ENCODE measurements around the gene GGNBP2. TPM values are rescaled to one million over a fixed set of nuclear protein-coding genes. Genes with fewer than 3 reads are reported as not detected.

The GGNBP2 gene
- total and polyA plus RNA-seq, 2 donors, result 55.5 to 119 TPM

DNA sequence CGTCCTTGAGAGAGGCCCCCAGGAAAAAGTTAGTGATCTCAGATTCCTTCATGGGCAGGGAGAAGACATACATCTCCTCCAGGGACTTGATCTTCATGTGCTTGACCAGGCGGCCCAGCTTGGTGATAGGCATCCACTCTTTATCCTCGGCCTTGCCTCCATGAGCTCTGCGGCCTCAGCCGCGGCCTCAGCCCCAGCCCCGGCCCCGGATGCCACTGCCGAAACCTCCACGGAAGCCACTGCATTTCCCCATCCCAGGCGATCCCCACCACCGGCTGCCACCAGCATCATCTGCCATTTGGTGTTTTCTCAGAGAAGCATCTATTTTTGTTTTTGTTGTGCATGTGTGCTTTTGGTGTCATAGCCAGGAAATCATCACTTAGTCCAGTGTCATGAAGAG lies 30.3 kb downstream of the GGNBP2 start:
- DNase-seq (ENCODE audit: low read depth in 6 of 9, low spot score in 9 of 9), result no peak
- no peaks in the 10 kb centered on the region for H3K4me1 ChIP-seq (ENCODE audit: control insufficient read depth in 2 of 2, insufficient read depth in 2 of 2, low read length in 2 of 2)
- H3K27me3 ChIP-seq (ENCODE audit: control insufficient read depth in 2 of 2, insufficient read depth in 1 of 2, low read length in 1 of 2), result no peaks in the 10 kb centered on the region
- H3K36me3 ChIP-seq (ENCODE audit: control insufficient read depth in 2 of 2, insufficient read depth in 2 of 2, low read length in 1 of 2), result peaks cover 50 to 62% of the 10 kb centered on the region in 2 donors
- no peak overlapping the region for H3K4me3 ChIP-seq (ENCODE audit: low read length in 2 of 2)
- WGBS, result 98% methylated on average over 12 of the region's 12 CpGs
- no peaks in the 10 kb centered on the region for H3K9me3 ChIP-seq (ENCODE audit: control insufficient read depth in 2 of 2, insufficient read depth in 1 of 2, low read length in 1 of 2)
- no peak overlapping the region for H3K27ac ChIP-seq (ENCODE audit: low read depth in 1 of 2, low read length in 1 of 2)

DNA sequence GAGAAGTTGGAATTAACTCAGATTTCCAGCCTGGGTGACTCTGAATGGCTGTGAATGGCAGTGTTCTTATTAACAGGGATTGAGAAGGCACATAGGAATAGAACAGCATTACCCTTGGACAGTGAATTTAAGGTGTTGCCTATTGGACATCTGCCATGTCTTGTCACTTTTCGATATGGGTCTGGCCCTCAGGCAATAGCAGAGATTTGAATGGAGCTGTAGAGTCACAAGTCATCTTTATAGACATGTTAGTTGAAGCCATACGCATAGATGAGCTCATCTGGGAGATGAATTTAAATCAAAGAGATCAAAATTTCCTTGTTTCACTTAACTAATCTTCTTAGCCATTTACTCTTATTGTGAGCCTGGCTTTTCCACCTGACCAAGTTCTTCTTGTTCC lies 32.1 kb downstream of the GGNBP2 start:
- 96% methylated on average over 2 of the region's 2 CpGs for WGBS
- Histone ChIP-seq H3K27ac (ENCODE audit: low read depth in 1 of 2, low read length in 1 of 2) (no peak overlapping the region), H3K4me1 (ENCODE audit: control insufficient read depth in 2 of 2, insufficient read depth in 2 of 2, low read length in 2 of 2) (no peaks in the 10 kb centered on the region), H3K4me3 (ENCODE audit: low read length in 2 of 2) (no peak overlapping the region), H3K27me3 (ENCODE audit: control insufficient read depth in 2 of 2, insufficient read depth in 1 of 2, low read length in 1 of 2) (no peaks in the 10 kb centered on the region), H3K36me3 (ENCODE audit: control insufficient read depth in 2 of 2, insufficient read depth in 2 of 2, low read length in 1 of 2) (peaks cover 44 to 65% of the 10 kb centered on the region in 2 donors), H3K9me3 (ENCODE audit: control insufficient read depth in 2 of 2, insufficient read depth in 1 of 2, low read length in 1 of 2) (no peaks in the 10 kb centered on the region)
- no peak for DNase-seq (ENCODE audit: low read depth in 6 of 9, low spot score in 9 of 9)

DNA sequence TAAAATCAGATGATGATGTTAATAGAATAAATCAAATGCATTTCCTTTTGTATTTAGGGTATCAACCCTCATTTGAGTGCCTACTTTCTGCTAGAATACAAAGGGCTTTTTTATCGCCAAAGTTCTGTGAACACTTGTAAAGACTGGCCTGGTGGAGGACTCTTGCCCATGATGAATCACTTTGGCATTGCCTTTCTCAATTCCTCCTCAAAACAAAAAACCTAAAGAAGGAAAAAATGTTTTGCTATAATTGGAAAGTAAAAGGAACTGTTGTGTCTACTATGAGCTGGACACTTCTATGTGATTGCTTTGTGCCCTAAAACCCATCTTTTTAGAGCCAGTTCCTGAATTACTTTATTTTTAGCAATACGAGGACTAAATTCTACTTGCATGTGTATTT lies 34.0 kb downstream of the GGNBP2 start:
- no peak overlapping the region for H3K4me3 ChIP-seq (ENCODE audit: low read length in 2 of 2)
- H3K27me3 ChIP-seq (ENCODE audit: control insufficient read depth in 2 of 2, insufficient read depth in 1 of 2, low read length in 1 of 2), result no peaks in the 10 kb centered on the region
- DNase-seq (ENCODE audit: low read depth in 6 of 9, low spot score in 9 of 9), result no peak
- no peaks in the 10 kb centered on the region for H3K9me3 ChIP-seq (ENCODE audit: control insufficient read depth in 2 of 2, insufficient read depth in 1 of 2, low read length in 1 of 2)
- H3K4me1 ChIP-seq (ENCODE audit: control insufficient read depth in 2 of 2, insufficient read depth in 2 of 2, low read length in 2 of 2), result no peaks in the 10 kb centered on the region
- no peak overlapping the region for H3K27ac ChIP-seq (ENCODE audit: low read depth in 1 of 2, low read length in 1 of 2)
- peaks cover 43 to 64% of the 10 kb centered on the region in 2 donors for H3K36me3 ChIP-seq (ENCODE audit: control insufficient read depth in 2 of 2, insufficient read depth in 2 of 2, low read length in 1 of 2)
- 97% methylated on average over 2 of the region's 2 CpGs for WGBS

DNA sequence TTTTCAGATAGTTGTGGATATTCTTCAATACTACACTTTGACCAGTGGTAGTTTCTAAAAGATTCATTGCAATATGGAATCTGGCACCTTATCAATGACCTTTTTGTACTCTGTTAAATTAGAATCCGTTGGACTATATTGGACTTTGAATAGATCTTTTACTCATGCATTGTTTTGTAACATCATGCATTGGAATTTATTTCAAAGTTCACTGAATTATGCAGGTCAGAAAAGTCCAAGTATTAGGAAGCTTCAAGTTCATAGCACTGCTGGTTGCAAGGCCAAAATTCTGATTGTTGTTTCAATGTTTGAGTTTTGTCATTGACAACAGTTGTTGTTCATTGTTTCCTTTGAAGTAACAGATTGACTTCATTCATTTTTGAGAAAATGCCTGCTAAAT lies 39.1 kb downstream of the GGNBP2 start:
- Histone ChIP-seq H3K4me1 (ENCODE audit: control insufficient read depth in 2 of 2, insufficient read depth in 2 of 2, low read length in 2 of 2) (no peaks in the 10 kb centered on the region), H3K27ac (ENCODE audit: low read depth in 1 of 2, low read length in 1 of 2) (no peak overlapping the region), H3K27me3 (ENCODE audit: control insufficient read depth in 2 of 2, insufficient read depth in 1 of 2, low read length in 1 of 2) (no peaks in the 10 kb centered on the region), H3K36me3 (ENCODE audit: control insufficient read depth in 2 of 2, insufficient read depth in 2 of 2, low read length in 1 of 2) (peaks cover 51 to 85% of the 10 kb centered on the region in 2 donors), H3K4me3 (ENCODE audit: low read length in 2 of 2) (no peak overlapping the region), H3K9me3 (ENCODE audit: control insufficient read depth in 2 of 2, insufficient read depth in 1 of 2, low read length in 1 of 2) (no peaks in the 10 kb centered on the region)
- DNase-seq (ENCODE audit: low read depth in 6 of 9, low spot score in 9 of 9), result no peak
- WGBS, result 97% methylated on average over 1 of the region's 1 CpG

DNA sequence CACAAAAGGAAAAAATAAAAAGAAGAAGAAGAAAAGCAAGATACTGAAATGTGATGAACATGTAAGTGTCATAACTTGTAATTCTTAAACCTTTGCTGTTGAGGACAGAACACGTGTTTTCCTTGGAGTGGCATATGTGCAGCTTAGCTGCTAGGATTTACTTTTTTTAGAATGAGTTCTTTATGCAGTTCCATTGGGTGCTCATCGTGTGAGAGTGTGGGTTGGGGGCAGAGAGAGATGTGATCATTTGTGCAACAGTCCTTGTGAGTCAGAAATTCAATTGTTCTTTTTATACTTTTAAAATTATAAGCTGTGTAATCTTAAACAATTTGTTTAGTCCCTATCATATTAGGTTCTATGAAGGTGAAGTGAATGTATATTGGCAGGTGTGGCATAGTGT lies 41.4 kb downstream of the GGNBP2 start:
- Histone ChIP-seq H3K4me3 (ENCODE audit: low read length in 2 of 2) (no peak overlapping the region), H3K9me3 (ENCODE audit: control insufficient read depth in 2 of 2, insufficient read depth in 1 of 2, low read length in 1 of 2) (no peaks in the 10 kb centered on the region), H3K27me3 (ENCODE audit: control insufficient read depth in 2 of 2, insufficient read depth in 1 of 2, low read length in 1 of 2) (no peaks in the 10 kb centered on the region), H3K27ac (ENCODE audit: low read depth in 1 of 2, low read length in 1 of 2) (no peak overlapping the region), H3K36me3 (ENCODE audit: control insufficient read depth in 2 of 2, insufficient read depth in 2 of 2, low read length in 1 of 2) (peaks cover 34 to 80% of the 10 kb centered on the region in 2 donors), H3K4me1 (ENCODE audit: control insufficient read depth in 2 of 2, insufficient read depth in 2 of 2, low read length in 2 of 2) (no peaks in the 10 kb centered on the region)
- WGBS, result 98% methylated on average over 2 of the region's 2 CpGs
- DNase-seq (ENCODE audit: low read depth in 6 of 9, low spot score in 9 of 9), result no peak

DNA sequence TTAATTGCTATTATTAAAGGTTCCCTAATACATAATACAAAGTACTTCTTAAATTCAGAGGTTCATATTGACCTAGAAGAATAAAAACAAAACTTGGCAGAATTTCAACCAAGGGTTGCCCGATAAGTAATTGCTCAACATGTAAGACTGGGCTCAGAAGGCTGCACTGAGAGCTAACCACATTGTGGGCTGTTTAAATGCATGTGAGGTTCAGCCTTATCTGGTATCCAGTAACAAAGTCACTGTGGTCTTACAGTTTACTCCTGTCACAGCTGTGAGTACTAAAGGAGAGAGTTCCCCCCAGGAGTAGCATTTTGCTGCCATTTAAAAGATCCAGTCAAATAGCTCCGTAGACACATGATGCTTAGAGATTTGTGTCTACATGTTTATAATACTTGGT lies 45.4 kb downstream of the GGNBP2 start:
- no peak overlapping the region for H3K27ac ChIP-seq (ENCODE audit: low read depth in 1 of 2, low read length in 1 of 2)
- peaks cover 0 to 12% of the 10 kb centered on the region in 2 donors for H3K27me3 ChIP-seq (ENCODE audit: control insufficient read depth in 2 of 2, insufficient read depth in 1 of 2, low read length in 1 of 2)
- H3K4me3 ChIP-seq (ENCODE audit: low read length in 2 of 2), result no peak overlapping the region
- DNase-seq (ENCODE audit: low read depth in 6 of 9, low spot score in 9 of 9), result peak in 1 of 9 donors; percentile 40
- H3K4me1 ChIP-seq (ENCODE audit: control insufficient read depth in 2 of 2, insufficient read depth in 2 of 2, low read length in 2 of 2), result peaks cover 4 to 16% of the 10 kb centered on the region in 2 donors
- no peaks in the 10 kb centered on the region for H3K9me3 ChIP-seq (ENCODE audit: control insufficient read depth in 2 of 2, insufficient read depth in 1 of 2, low read length in 1 of 2)
- peaks cover 14 to 46% of the 10 kb centered on the region in 2 donors for H3K36me3 ChIP-seq (ENCODE audit: control insufficient read depth in 2 of 2, insufficient read depth in 2 of 2, low read length in 1 of 2)
- WGBS, result 53% methylated on average over 2 of the region's 2 CpGs

DNA sequence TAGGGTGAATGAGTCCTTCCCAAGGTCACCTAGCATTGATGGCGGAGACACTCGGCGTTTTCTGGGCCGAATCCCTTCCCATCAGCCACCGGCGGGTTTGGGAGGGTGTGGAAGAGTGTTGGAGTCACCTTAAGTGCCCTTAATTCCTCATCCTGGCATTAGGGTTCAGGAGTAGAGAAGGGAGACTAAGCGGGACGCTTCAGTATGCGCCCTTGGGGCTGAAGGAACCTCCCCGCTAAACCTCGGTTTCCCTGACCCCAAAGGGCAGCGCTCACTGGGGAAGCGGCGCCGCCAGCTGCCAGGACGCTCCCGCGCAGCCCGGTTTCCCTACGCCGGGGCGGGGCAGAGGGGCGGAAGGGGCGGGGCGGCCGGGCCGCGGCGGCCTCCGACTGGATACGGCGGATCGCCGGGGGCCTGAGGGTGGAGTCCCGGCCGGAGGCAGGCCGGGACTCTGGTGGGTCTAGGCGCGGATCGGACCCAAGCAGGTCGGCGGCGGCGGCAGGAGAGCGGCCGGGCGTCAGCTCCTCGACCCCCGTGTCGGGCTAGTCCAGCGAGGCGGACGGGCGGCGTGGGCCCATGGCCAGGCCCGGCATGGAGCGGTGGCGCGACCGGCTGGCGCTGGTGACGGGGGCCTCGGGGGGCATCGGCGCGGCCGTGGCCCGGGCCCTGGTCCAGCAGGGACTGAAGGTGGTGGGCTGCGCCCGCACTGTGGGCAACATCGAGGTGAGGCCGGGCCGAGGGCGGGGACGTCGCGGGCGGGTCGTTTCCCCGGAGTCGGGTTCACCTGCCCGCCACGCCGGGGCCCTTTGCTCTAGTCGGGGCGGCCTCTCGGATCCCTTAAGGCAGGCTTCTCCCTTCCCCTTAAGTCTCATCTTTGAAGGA lies 47.0 kb downstream of the GGNBP2 start, which contains the start of gene DHRS11:
Gene DHRS11 (plus strand): TSS at position 446 of the 882 bp plus-strand sequence. CDS start 131 bp downstream, at position 577.
- peak in 7 of 9 donors; percentile 17 to 77 (median 51) for DNase-seq (ENCODE audit: low read depth in 6 of 9, low spot score in 9 of 9)
- WGBS, result 4% methylated on average over 87 of the region's 87 CpGs
- Histone ChIP-seq H3K27me3 (ENCODE audit: control insufficient read depth in 2 of 2, insufficient read depth in 1 of 2, low read length in 1 of 2) (peaks cover 0 to 12% of the 10 kb centered on the region in 2 donors), H3K36me3 (ENCODE audit: control insufficient read depth in 2 of 2, insufficient read depth in 2 of 2, low read length in 1 of 2) (peaks cover 12 to 32% of the 10 kb centered on the region in 2 donors), H3K4me3 (ENCODE audit: low read length in 2 of 2) (peak within 1 kb of the TSS; percentile 34 to 81), H3K9me3 (ENCODE audit: control insufficient read depth in 2 of 2, insufficient read depth in 1 of 2, low read length in 1 of 2) (no peaks in the 10 kb centered on the region), H3K4me1 (ENCODE audit: control insufficient read depth in 2 of 2, insufficient read depth in 2 of 2, low read length in 2 of 2) (peaks cover 4 to 16% of the 10 kb centered on the region in 2 donors), H3K27ac (ENCODE audit: low read depth in 1 of 2, low read length in 1 of 2) (peak within 1 kb of the TSS in 1 of 2 donors; percentile 31)

DNA sequence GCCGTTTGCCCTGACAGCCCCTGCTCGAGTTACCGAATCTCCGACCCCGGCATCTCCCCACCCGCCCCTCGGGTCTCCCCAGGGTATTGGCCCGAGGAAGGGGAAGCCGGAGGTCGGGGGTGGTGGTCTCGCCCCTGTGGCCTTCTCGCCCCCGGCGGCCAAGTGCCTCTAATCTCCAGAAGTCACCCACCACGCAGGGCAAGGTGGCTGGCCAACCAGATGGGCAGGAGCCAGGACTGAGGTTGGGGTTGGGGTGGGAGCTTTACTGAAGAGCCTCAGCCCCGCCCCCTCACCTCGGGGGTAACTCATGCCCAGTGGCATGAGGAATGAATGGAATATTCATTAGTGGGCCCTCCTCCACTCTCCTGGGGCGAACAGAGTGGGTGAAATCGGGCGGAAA lies 47.6 kb downstream of the GGNBP2 start:
- peaks cover 0 to 12% of the 10 kb centered on the region in 2 donors for H3K27me3 ChIP-seq (ENCODE audit: control insufficient read depth in 2 of 2, insufficient read depth in 1 of 2, low read length in 1 of 2)
- peak in 1 of 9 donors; percentile 11 for DNase-seq (ENCODE audit: low read depth in 6 of 9, low spot score in 9 of 9)
- H3K36me3 ChIP-seq (ENCODE audit: control insufficient read depth in 2 of 2, insufficient read depth in 2 of 2, low read length in 1 of 2), result peaks cover 7 to 26% of the 10 kb centered on the region in 2 donors
- WGBS, result 9% methylated on average over 20 of the region's 20 CpGs
- peaks cover 4 to 16% of the 10 kb centered on the region in 2 donors for H3K4me1 ChIP-seq (ENCODE audit: control insufficient read depth in 2 of 2, insufficient read depth in 2 of 2, low read length in 2 of 2)
- H3K9me3 ChIP-seq (ENCODE audit: control insufficient read depth in 2 of 2, insufficient read depth in 1 of 2, low read length in 1 of 2), result no peaks in the 10 kb centered on the region
- H3K4me3 ChIP-seq (ENCODE audit: low read length in 2 of 2), result peak overlapping the region; percentile 34 to 81
- no peak overlapping the region for H3K27ac ChIP-seq (ENCODE audit: low read depth in 1 of 2, low read length in 1 of 2)

DNA sequence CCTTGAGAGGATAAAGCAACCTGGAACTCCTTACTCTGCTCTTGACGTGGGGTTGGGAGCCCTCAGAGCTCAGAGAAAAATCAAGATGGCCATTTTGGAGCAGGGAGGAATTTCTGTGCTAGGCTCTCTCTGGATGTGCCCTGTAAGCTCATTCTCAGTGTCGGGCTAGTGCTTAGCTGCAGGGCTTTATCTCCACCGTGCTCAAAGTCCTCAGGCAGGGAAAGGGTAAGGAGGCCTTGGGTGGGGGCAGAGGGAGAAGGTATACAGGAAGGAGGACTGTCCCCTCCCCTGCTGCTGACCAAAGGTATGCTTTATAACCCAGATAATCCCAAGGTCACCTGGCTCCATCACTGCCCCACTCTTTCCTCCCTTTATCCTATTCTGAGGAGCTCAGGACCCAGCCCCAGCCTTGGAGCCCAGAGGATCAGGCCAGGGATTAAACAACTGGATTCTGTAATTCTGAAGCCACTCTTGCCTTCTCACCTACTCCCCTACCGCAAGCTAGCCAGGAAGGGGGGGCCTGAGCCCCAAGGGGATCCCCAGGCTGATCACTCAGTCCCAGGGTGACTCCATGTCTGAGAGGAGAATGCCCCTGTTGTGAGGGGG lies 48.1 kb downstream of the GGNBP2 start:
- Histone ChIP-seq H3K4me1 (ENCODE audit: control insufficient read depth in 2 of 2, insufficient read depth in 2 of 2, low read length in 2 of 2) (peaks cover 4 to 16% of the 10 kb centered on the region in 2 donors), H3K4me3 (ENCODE audit: low read length in 2 of 2) (peak overlapping the region in 1 of 2 donors; percentile 34), H3K36me3 (ENCODE audit: control insufficient read depth in 2 of 2, insufficient read depth in 2 of 2, low read length in 1 of 2) (peaks cover 3 to 21% of the 10 kb centered on the region in 2 donors), H3K27ac (ENCODE audit: low read depth in 1 of 2, low read length in 1 of 2) (no peak overlapping the region), H3K27me3 (ENCODE audit: control insufficient read depth in 2 of 2, insufficient read depth in 1 of 2, low read length in 1 of 2) (peaks cover 0 to 12% of the 10 kb centered on the region in 2 donors), H3K9me3 (ENCODE audit: control insufficient read depth in 2 of 2, insufficient read depth in 1 of 2, low read length in 1 of 2) (no peaks in the 10 kb centered on the region)
- no peak for DNase-seq (ENCODE audit: low read depth in 6 of 9, low spot score in 9 of 9)
- 65% methylated on average over 4 of the region's 4 CpGs for whole genome bisulfite sequencing
